Spleen (tissue), 7 donors: ENCODE results near the gene MINAR1.

ENCODE experiments used
- POLR2A ChIP-seq, 3 donors: fragments of 450-650 bp; IDR thresholded peaks; one replicate each; pipeline ENCODE4 v1.5.1; 2017; ENCODE audit warnings: antibody characterized with exemption in 3 of 3, mild to moderate bottlenecking in 1 of 3
- TF ChIP-seq, protein P1 (sequence below), 11 experiments: fragments of 200-600 bp in 7 of 11; fragments of 450-650 bp in 4 of 11; sonication (generic) in 4 of 11; IDR thresholded peaks in 8 of 11; conservative IDR thresholded peaks in 3 of 11; 1 replicate in 7 of 11; 2 replicates in 4 of 11; pipeline versions ENCODE4 v1.4.0 to v1.8.0; 2016 to 2021; ENCODE audit warnings: antibody characterized with exemption in 11 of 11, inconsistent platforms in 4 of 11, mild to moderate bottlenecking in 1 of 11
- donor health status: DM: no; HTN: no; CAD: no; lungs with moderate emphysema.
- donor health status: DM: no; HTN: no; CAD: no.
- donor health status: DM: no; HTN: no; CAD: no.

GRCh38 chr15:79459666-79460065 lies 27.5 kb downstream of the MINAR1 start:
- TF ChIP-seq, protein P1, sequence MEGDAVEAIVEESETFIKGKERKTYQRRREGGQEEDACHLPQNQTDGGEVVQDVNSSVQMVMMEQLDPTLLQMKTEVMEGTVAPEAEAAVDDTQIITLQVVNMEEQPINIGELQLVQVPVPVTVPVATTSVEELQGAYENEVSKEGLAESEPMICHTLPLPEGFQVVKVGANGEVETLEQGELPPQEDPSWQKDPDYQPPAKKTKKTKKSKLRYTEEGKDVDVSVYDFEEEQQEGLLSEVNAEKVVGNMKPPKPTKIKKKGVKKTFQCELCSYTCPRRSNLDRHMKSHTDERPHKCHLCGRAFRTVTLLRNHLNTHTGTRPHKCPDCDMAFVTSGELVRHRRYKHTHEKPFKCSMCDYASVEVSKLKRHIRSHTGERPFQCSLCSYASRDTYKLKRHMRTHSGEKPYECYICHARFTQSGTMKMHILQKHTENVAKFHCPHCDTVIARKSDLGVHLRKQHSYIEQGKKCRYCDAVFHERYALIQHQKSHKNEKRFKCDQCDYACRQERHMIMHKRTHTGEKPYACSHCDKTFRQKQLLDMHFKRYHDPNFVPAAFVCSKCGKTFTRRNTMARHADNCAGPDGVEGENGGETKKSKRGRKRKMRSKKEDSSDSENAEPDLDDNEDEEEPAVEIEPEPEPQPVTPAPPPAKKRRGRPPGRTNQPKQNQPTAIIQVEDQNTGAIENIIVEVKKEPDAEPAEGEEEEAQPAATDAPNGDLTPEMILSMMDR (IDR thresholded peaks at IDR 0.05 in 8 of 11, conservative IDR thresholded peaks at IDR 0.05 in 3 of 11): no peak
- TF ChIP-seq POLR2A (IDR thresholded peaks at IDR 0.05): no peak
